Neural progenitor cell (in vitro differentiated cells): Measurements from ENCODE around the gene MELK.
"Not testable (repeated sequence)": the region's sequence is repeated elsewhere in the genome, so short reads cannot be mapped to it uniquely, and the experiment has no call there.

ENCODE experiments used
- CTCF ChIP-seq: fragments of 200-600 bp; sonication (generic); IDR thresholded peaks from 2 replicates; pipeline ENCODE4 v1.5.1; 2017; ENCODE audit warnings: antibody characterized with exemption, mild to moderate bottlenecking
- EZH2 ChIP-seq: fragments of 200-600 bp; sonication (generic); IDR thresholded peaks from 2 replicates; pipeline ENCODE4 v1.6.1; 2017; ENCODE audit warnings: antibody characterized with exemption, mild to moderate bottlenecking, moderate library complexity

GRCh38 chr9:36533726-36534125 lies 39.0 kb upstream of the MELK start:
- not testable (repeated sequence) for TF ChIP-seq CTCF, EZH2
